VCaP (cell line): ENCODE measurements around the gene CD180.
A peak's percentile ranks its signal among the peaks of the same experiment; 100 is the strongest.

ENCODE experiments used
- H3K27ac ChIP-seq: fragments of 450-650 bp; 2 replicates; pipeline ENCODE4 v1.5.1; 2017
- TF ChIP-seq, protein P1 (sequence below): fragments of 450-650 bp; conservative IDR thresholded peaks from 2 replicates; pipeline ENCODE4 v1.5.1; 2017; ENCODE audit warnings: mild to moderate bottlenecking, moderate library complexity

The CD180 gene

DNA sequence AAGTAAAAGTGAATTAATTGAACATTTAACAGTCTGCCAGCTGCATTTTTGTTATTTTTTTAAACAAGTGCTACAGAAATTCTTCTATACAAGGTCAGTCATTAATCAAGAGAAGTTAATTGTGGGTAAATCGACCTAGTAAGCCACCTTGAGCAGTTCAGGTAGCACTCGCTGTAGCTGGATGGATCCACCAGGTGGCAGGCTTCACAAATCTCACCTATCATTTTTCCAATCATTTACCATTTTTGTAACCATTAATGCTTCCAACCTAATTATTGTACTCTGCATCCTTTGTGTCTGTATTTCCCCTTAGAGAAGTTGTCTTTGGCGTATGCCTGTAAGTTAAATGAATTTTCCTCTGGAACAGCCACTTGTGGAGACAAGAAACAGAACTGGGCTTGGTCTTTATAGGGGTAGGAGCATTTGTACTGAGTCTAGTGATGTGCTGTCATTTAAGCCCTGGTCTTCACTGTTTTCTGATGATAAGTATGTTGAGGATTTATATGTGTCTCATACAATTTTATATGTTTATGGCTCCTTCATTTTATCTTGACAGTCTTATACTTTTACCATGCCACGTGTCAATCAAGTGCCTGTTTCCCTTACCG is 39.5 kb downstream of the CD180 start:
- TF ChIP-seq, protein P1, sequence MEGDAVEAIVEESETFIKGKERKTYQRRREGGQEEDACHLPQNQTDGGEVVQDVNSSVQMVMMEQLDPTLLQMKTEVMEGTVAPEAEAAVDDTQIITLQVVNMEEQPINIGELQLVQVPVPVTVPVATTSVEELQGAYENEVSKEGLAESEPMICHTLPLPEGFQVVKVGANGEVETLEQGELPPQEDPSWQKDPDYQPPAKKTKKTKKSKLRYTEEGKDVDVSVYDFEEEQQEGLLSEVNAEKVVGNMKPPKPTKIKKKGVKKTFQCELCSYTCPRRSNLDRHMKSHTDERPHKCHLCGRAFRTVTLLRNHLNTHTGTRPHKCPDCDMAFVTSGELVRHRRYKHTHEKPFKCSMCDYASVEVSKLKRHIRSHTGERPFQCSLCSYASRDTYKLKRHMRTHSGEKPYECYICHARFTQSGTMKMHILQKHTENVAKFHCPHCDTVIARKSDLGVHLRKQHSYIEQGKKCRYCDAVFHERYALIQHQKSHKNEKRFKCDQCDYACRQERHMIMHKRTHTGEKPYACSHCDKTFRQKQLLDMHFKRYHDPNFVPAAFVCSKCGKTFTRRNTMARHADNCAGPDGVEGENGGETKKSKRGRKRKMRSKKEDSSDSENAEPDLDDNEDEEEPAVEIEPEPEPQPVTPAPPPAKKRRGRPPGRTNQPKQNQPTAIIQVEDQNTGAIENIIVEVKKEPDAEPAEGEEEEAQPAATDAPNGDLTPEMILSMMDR = peak; percentile 92
- H3K27ac ChIP-seq = no peak overlapping the region; the same call in 1 of the 2 replicates

DNA sequence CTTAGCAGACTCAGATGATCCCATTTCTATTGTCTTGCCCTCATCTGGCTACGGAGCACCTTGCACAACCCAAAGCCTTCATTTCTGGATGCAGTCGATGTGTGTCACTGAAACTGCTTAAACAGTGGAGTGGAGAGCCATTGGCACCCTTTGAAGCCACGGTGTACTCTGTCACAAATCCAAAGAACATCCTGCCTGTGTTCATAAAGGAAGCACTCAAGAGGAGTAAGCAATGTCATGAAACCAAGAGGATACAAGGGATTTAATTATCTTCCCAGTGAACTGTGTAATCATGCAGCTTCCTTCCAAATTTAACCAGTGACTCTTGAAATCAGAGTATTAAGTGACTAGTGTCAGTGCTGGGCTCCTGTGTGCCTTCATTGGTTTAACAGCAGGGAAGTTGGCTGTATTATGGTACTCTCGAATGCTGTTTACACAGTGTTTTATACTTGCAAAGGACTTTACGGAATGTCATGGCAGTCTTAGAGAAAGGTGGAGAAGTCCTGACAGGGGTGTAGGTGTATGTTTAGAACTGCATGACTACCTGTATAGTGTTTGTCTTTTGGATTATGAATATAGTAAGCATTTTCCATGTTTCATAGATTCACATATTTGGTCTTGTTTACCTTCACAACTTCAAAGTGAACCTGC is 41.9 kb downstream of the CD180 start:
- H3K27ac ChIP-seq = peak overlapping the region; percentile 28
- TF ChIP-seq, protein P1 = no peak

DNA sequence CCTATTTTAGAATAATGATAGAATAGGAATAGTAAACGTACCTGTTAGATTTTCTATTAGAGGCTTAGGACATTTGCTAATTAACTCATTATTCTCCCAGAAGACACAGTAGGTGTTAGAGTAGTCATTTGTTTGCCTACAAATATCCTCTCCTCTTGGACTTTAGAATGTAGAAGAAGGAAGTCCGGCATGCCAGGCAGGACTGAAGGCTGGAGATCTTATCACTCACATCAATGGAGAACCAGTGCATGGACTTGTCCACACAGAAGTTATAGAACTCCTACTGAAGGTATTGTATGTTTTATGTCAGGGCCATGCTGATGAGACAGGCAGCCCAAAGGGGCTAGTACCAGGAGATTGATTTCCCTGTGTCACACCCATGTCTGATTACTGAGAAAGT is 43.3 kb downstream of the CD180 start:
- H3K27ac ChIP-seq = no peak overlapping the region
- TF ChIP-seq, protein P1 = no peak

DNA sequence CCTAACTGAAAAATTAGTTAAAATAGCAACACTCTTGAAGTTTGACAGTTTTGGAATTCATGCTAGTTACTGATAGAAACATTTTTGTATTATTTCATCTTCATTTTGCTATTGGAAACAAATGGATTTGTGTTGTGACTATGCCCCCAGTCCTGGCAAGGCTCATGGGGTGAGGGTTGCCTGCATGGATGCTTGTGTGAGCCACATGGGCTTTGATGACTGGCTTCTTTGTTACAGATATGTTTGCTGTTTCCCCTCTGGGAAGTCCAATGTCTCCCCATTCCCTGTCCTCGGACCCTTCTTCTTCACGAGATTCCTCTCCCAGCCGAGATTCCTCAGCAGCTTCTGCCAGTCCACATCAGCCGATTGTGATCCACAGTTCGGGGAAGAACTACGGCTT is 44.2 kb downstream of the CD180 start:
- TF ChIP-seq, protein P1 = no peak
- no peak overlapping the region for H3K27ac ChIP-seq

DNA sequence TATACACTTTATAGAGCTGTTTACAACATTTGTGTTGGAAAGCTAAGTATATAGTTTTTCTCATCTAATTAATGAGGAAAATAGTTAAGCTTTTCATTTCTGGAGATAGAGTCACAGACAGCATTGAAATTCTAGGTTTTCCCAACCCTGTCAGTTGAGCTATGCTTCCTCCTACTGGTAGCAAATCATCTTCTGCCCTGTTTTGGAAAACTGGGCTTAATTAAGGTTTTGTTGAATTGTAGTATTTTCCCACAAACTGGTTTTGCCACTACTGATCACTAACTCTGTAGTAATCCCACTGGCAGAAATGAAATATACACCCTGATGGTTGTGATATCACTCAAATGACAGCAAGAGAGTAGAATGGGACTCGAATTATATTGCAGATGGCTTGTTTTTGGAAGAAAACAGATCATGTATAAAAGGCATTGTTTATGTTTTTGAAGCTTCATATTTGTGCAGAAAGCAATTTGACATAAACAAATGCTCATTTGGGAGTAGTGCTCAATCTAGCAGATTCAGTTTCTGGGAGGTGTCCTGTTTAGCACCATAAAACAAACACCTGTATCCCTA is 46.6 kb downstream of the CD180 start:
- TF ChIP-seq, protein P1 = peak; percentile 86
- no peak overlapping the region for H3K27ac ChIP-seq

DNA sequence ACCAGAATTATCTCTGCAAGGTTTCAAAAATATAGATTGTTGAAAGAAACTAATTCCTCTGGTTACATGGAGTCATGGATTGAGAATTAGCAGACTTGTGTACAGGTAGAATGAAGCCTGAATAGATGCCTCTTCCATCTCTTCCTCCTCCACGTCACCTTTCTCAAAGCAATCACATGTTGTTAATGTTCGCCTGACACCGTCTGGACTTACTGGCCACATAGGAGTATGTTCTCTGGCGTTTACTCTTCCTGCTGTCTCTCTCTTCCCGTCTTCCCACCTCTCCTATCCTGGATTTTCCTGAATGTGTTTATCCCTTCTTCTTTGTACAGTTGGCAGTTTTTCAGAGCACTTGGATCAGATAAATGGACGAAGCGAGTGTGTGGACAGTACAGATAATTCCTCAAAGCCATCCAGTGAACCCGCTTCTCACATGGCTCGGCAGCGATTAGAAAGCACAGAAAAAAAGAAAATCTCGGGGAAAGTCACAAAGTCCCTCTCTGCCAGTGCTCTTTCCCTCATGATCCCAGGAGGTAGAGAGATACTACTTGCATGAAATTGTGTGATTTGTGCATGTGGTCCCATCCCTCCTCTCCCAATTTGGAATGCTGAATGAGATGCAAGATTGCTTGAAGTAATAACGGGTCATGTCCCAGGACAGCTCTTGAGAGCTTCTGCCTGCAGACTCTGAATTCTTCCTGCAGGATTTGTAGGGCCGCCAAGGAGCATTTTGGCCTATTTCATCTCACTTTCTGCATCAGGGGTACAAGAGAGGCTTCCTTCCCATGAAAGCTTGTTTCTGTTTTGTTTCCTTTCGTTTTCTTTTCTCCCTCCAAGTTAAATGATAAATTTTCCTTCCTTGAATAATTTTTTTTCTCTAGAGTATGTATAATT is 47.3 kb downstream of the CD180 start:
- TF ChIP-seq, protein P1 = no peak
- peak overlapping the region; percentile 26 for H3K27ac ChIP-seq

DNA sequence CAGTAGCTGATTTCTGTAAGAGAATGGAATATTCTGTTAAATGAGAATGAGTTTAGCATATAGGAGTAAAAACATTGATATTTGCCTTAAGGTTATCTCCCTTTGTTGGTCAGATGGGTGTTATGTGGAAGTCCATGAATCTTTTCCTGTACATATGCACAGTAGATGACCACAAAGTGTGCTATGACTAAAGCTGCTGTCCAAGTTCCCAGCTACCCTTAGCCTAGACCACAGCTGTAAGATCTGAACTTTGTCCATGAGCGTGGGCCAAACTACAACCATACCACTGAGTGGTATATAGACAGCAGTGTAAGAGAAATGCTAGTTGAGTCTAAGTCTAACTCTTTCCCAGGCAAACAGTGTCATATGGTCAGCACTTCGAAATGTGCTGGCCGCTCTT is 48.8 kb downstream of the CD180 start:
- TF ChIP-seq, protein P1 = no peak
- no peak overlapping the region for H3K27ac ChIP-seq
